NCI-H460 (cell line): ENCODE results near the gene TMEM222. TPM values are rescaled to one million over a fixed set of nuclear protein-coding genes. Genes with fewer than 3 reads are reported as not detected.
"Not testable (repeated sequence)": the region's sequence is repeated elsewhere in the genome, so short reads cannot be mapped to it uniquely, and the experiment has no call there.

Experiments used
- DNase-seq: peaks from one replicate; pipeline ENCODE4 v3.0.0-alpha.2; 2016; ENCODE audit warnings: low read depth; ENCODE audit errors: extremely low read depth
- small RNA-seq, 2 experiments: library from RNA; depleted of rRNA; stranded (forward); fragments of <200 nt; gene quantifications; one replicate each; pipeline ENCODE3, GENCODE V24; 2014
- total RNA-seq: library from RNA; depleted of rRNA; stranded (reverse); fragments of >200 nt; shearing (Covaris generic); gene quantifications from 2 replicates; pipeline ENCODE4 v1.2.3, GENCODE V29; 2014; rRNA removed

Gene TMEM222
- total RNA-seq, 1 experiment from 2014 or later: 17.2 TPM

DNA sequence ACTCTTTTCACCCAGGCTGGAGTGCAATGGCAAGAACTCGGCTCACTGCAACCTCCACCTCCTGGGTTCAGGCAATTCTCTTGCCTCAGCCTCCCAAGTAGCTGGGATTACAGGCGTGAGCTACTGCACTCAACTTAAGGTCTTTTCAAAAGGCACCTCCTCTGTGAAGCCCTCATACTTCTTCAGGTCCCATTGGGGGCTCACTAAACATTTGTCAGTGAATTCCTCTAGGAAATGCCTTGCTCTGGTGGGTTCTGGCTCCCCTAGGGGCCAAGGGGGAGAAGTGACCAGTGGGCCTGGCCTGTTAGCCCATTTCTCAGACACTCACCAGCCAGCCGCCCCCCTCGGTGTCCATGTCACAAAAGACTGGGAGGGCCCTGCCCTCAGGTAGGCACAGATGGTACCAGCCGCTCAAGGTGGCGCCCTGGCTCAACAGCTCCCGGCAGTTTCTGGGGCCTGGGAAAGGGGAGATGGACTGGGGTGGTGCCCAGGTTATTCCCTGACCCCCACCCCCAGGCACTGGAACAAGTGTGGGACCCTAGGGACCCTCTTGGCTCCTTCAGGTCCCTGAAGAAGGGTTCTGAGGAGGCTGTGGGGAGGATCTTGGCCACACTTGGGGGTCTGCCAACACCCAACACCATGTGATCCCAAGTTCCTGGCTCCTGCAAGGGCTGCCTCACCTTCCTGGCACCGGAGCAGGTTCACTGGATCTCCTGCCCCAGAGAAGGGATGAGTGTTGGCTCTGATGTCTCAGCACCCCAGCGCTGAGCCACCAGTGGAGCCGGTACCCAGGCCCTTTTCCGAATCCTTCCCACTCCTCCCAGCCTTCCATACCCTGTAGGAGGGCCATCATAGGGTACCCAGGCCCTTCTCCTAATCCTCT lies 51.1 kb downstream of the TMEM222 start:
- DNase-seq: no peak

DNA sequence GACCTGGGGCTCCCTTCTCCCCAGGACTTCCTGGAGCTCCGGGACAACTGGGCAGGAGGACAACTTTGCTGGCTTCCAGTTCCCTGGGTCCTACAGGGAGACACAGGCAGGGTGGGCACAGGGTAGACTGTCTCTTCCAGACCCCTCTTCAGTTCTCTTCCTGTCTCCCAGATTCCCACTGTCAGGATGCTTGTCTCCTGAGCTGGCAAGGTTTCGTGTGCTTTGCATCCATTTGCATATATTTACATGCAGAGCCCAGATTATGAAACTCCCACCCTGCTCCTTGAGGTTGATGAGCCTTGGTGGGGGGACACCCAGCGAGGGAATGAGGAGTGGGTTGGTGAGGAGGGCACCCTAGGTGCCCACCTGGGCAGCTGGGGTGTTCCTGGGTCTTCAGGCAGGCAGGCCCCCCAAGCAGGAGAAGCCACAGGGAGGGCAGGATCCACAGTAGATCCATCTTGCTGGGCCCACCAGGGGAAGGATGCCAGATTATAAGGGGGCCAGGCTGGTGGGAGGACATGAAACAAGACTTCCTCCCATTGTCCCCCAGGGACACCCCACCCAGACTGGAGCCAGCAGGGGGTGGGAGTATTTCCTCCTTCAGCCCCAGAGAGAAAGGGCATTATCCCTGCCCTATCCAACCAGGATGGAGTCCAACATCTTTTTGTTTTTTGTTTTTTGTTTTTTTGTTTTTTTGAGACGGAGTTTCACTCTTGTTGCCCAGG lies 52.6 kb downstream of the TMEM222 start, which contains the start of gene FCN3:
FCN3 (minus strand) TSS at position 463 of the 725 bp plus-strand sequence; CDS start at position 457, 6 bp downstream.
- DNase-seq: no peak

- no peak for DNase-seq
Observed at GRCh38 chr1:27377760-27378495, 56.0 kb downstream of the TMEM222 start.

DNA sequence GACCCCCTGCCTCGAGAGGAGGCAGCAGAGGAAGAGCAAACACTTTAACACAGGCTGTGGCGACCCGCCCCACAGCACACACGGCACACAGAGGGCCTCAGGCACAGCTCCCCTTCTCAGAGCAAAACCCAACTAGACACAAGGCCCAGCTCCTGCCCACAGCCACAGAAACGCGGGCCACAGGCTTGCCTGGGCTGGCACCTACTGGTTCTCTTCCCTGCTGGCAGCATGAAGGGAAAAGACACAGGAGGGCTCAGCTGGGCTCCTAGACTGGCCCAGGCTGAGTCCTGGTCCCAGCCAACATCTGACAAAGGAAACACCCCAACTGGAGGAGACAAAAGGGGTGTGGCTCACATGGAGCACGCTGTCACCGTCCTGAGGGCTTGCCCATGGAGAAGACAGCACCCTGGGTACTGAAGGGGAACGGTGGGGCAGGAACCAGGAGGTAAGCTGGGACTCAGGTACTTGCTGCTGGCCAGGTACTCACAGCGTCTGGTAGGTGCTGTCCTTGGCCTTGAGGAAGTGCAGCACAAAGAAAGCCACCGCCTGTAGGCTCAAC lies 57.7 kb downstream of the TMEM222 start:
- no peak for DNase-seq

- DNase-seq: no peak
Observed at GRCh38 chr1:27380224-27380623, 58.3 kb downstream of the TMEM222 start.

DNA sequence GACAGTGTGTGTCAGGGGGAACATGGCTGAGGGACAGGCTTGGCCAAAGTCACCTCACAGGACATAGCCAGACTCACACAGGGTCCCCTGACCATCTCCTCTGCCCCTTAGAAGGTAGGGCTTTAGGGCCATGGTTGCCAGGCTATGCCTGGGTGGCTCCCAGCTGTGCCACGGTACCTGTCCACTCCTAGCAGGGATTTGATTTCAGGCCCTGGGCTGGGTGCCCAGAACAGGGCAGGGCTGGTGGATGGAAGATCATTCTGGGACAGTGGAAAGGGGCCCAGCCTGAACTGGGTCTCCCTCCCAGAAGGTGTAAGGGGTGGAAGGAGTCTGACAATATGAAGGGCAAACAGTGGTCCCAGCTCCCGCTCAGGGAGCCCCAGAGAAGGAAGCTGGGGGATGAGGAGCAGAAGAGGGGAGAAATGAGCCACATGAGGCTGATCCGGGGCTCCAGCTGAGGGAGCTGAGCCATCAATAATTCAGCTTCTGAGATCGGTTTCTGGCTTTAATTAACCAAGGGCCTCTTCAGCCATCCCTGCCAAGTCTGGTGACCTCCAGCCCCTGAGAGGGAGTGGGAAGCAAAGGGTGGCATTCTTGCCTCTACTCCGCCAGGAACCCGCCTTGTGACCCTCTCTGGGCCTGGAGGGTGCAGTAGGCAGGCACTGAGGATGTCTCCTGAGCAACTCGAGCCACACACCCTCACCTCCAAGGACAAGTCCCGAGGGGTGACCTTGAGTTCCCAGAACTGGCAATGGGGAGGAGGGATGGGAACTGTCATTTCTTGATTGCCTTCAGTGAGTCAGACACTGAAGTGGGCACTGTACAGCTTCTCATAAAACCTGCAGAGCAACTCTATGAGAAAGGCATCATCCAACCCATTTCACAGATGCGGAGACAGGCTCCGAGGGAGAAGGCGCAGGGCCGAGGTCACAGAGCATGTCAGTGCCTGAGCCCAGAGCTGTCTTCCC lies 59.1 kb downstream of the TMEM222 start:
- DNase-seq: no peak

- DNase-seq: no peak
Observed at GRCh38 chr1:27381969-27382762, 60.2 kb downstream of the TMEM222 start.

- no peak for DNase-seq
Observed at GRCh38 chr1:27383039-27383605, 61.2 kb downstream of the TMEM222 start, which contains the start of gene CD164L2. Gene CD164L2 (minus strand): TSS chr1:27383333. CDS start chr1:27383239, 94 bp downstream.

DNA sequence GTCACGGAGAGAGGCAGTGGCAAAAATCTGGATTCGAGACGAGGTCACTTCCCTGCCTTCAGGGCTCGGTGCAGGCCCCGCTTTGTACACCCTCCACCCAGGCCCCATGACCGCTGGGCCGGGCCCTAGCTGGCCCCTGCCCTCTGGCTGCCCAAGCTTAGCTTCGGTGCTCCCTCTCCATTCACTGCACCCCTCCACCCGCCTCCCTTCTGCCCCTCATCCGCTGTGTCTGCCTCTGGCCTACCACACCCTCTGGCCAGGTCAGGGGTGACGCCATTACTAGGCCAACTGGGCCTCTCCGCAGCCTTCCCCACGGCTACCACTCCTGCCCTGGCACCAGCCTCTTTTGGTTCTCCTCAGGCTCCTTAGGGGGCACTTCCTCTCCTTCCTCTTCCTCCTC lies 61.7 kb downstream of the TMEM222 start:
- no peak for DNase-seq

DNA sequence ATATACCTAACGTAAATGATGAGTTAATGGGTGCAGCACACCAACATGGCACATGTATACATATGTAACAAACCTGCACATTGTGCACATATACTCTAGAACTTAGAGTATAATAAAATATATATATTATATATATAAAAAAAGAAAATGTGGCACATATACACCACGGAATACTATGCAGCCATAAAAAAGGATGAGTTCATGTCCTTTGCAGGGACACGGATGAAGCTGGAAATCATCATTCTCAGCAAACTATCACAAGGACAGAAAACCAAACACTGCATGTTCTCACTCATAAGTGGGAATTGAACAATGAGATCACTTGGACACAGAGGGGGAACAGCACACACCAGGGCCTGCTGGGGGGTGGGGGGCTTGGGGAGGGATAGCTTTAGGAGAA lies 62.8 kb downstream of the TMEM222 start:
- not testable (repeated sequence) for DNase-seq

Small RNA genes lying within 50 kb of the gene (small RNA-seq; reads per million reads assigned to genes)
- gene RNU6-48P: 0 reads per million in 2 experiments

Other genes with a start within 250 kb of the TMEM222 start
- gene SLC9A1, start 167.0 kb upstream of the TMEM222 start, total RNA-seq: 16.6 and 20.1 TPM in 2 replicates
- gene WDTC1, start 87.5 kb upstream of the TMEM222 start, total RNA-seq: 10.3 and 11.2 TPM in 2 replicates
- gene SYTL1, start 19.9 kb downstream of the TMEM222 start, total RNA-seq: 0.37 TPM in 1 of 2 replicates, not detected in the other
- gene MAP3K6, start 44.8 kb downstream of the TMEM222 start, total RNA-seq: 2.7 and 4.4 TPM in 2 replicates
- gene FCN3, start 52.7 kb downstream of the TMEM222 start, total RNA-seq: not detected in 2 replicates
- gene CD164L2, start 61.2 kb downstream of the TMEM222 start, total RNA-seq: not detected in 2 replicates
- 1.0 and 1.1 TPM in 2 replicates for gene GPR3, start 70.5 kb downstream of the TMEM222 start, total RNA-seq
- 17.7 and 20.0 TPM in 2 replicates for gene WASF2, start 168.0 kb downstream of the TMEM222 start, total RNA-seq